ENCODE data around the gene ZNF182.
A peak's percentile ranks its signal among the peaks of the same experiment; 100 is the strongest.
"Not testable (repeated sequence)": the region's sequence is repeated elsewhere in the genome, so short reads cannot be mapped to it uniquely, and the experiment has no call there.

ZNF182 gene

GRCh38 chrX:48003758-48004457, at the start of gene ZNF182:
TSS of gene ZNF182 (minus strand) at chrX:48003989. CDS start at chrX:48002609, 1,380 bp downstream.
- DNase-seq (ENCODE audit: low spot score): peak; percentile 98

- DNase-seq (ENCODE audit: low spot score): no peak
Measured at GRCh38 chrX:48046846-48047245, 43.1 kb upstream of the ZNF182 start.

GRCh38 chrX:48045410-48046311, 41.9 kb upstream of the ZNF182 start:
- DNase-seq (ENCODE audit: low spot score): no peak

GRCh38 chrX:48043056-48043455, 39.3 kb upstream of the ZNF182 start:
- no peak for DNase-seq (ENCODE audit: low spot score)

GRCh38 chrX:48035891-48036290, 32.1 kb upstream of the ZNF182 start:
- no peak for DNase-seq (ENCODE audit: low spot score)

- DNase-seq (ENCODE audit: low spot score): not testable (repeated sequence)
Measured at GRCh38 chrX:48030641-48031173, 26.9 kb upstream of the ZNF182 start.

- DNase-seq (ENCODE audit: low spot score): no peak
Measured at GRCh38 chrX:48030237-48030636, 26.4 kb upstream of the ZNF182 start.

- DNase-seq (ENCODE audit: low spot score): no peak
Measured at GRCh38 chrX:48028091-48028490, 24.3 kb upstream of the ZNF182 start.

GRCh38 chrX:48027545-48027944, 23.8 kb upstream of the ZNF182 start:
- not testable (repeated sequence) for DNase-seq (ENCODE audit: low spot score)

GRCh38 chrX:48025561-48025960, 21.8 kb upstream of the ZNF182 start:
- peak; percentile 31 for DNase-seq (ENCODE audit: low spot score)

- DNase-seq (ENCODE audit: low spot score): no peak
Measured at GRCh38 chrX:48022738-48023137, 18.9 kb upstream of the ZNF182 start.

- DNase-seq (ENCODE audit: low spot score): no peak
Measured at GRCh38 chrX:48022100-48022499, 18.3 kb upstream of the ZNF182 start.

- DNase-seq (ENCODE audit: low spot score): peak; percentile 61
Measured at GRCh38 chrX:48021026-48021900, 17.5 kb upstream of the ZNF182 start.

GRCh38 chrX:48020472-48020871, 16.7 kb upstream of the ZNF182 start:
- DNase-seq (ENCODE audit: low spot score): not testable (repeated sequence)

GRCh38 chrX:48019892-48020291, 16.1 kb upstream of the ZNF182 start:
- DNase-seq (ENCODE audit: low spot score): not testable (repeated sequence)

- DNase-seq (ENCODE audit: low spot score): not testable (repeated sequence)
Measured at GRCh38 chrX:48016583-48017310, 13.0 kb upstream of the ZNF182 start.

- not testable (repeated sequence) for DNase-seq (ENCODE audit: low spot score)
Measured at GRCh38 chrX:48009445-48009960, 5.7 kb upstream of the ZNF182 start.

GRCh38 chrX:48006688-48007087, 2.9 kb upstream of the ZNF182 start, which contains the start of gene SPACA5:
TSS of gene SPACA5 (plus strand) at chrX:48006988. CDS start at chrX:48007803, 815 bp downstream.
- not testable (repeated sequence) for DNase-seq (ENCODE audit: low spot score)

- DNase-seq (ENCODE audit: low spot score): no peak
Measured at GRCh38 chrX:48003367-48003757, 427 bp downstream of the ZNF182 start.

GRCh38 chrX:48002929-48003328, 860 bp downstream of the ZNF182 start:
- DNase-seq (ENCODE audit: low spot score): no peak

GRCh38 chrX:48002319-48002718, 1.5 kb downstream of the ZNF182 start:
- no peak for DNase-seq (ENCODE audit: low spot score)

Data from AG08395 (cell line).